ENCODE measurements around the gene CACHD1. TPM values are rescaled to one million over a fixed set of nuclear protein-coding genes. Genes with fewer than 3 reads are reported as not detected.

CACHD1 gene
- total and polyA plus RNA-seq, 2 of the 8 experiments (the other 6 are each of a cell fraction or from before 2014, with no cell fraction given), result 22.2 to 42.5 TPM

- Histone ChIP-seq H4K91ac (replicated peaks; ENCODE audit: insufficient read length, low read length) (no peak overlapping the region), H2BK12ac (ENCODE audit: low read depth, low read length) (no peak overlapping the region), H2BK20ac (ENCODE audit: low read length) (no peak overlapping the region), H4K20me1 (replicated peaks in 1 of 2; ENCODE audit: control insufficient read depth in 1 of 2, insufficient read depth in 2 of 2, low read length in 2 of 2) (peaks cover 6 to 27% of the 10 kb centered on the region in 2 experiments), H3K18ac (ENCODE audit: extremely low read depth, low read length) (no peak overlapping the region), H3K4me1 (replicated peaks in 1 of 4; ENCODE audit: control insufficient read depth in 3 of 4, insufficient read depth in 4 of 4, low read length in 3 of 4) (peaks cover 0 to 17% (median 11%) of the 10 kb centered on the region in 4 experiments; a peak in 6 of 7 replicates), H3K9ac (replicated peaks in 1 of 4; ENCODE audit: extremely low read depth in 1 of 4, low read depth in 3 of 4, low read length in 3 of 4) (no peak overlapping the region), H3K4me2 (ENCODE audit: insufficient read depth in 1 of 2, low read depth in 2 of 2, low read length in 2 of 2) (no peak overlapping the region; a peak in 1 of 4 replicates), H4K5ac (ENCODE audit: insufficient read length, low read depth, low read length) (no peak overlapping the region), H3K79me2 (ENCODE audit: control insufficient read depth in 1 of 2, insufficient read depth in 2 of 2, low read length in 2 of 2) (peaks cover 42 to 97% of the 10 kb centered on the region in 2 experiments), H2AK5ac (ENCODE audit: low read depth, low read length) (0 out of 2 replicates have a peak overlapping the region, but pooled peaks have one; percentile 2), H3K79me1 (ENCODE audit: low read depth, low read length) (peaks cover 10% of the 10 kb centered on the region; the same call in 1 of the 2 replicates), H2AFZ (ENCODE audit: low read length) (no peak overlapping the region), H2BK5ac (ENCODE audit: low read depth, low read length) (no peak overlapping the region), H3K36me3 (ENCODE audit: control insufficient read depth in 2 of 4, insufficient read depth in 4 of 4, low read length in 3 of 4) (no peaks in the 10 kb centered on the region), H3K56ac (replicated peaks; ENCODE audit: insufficient read length, low read depth, low read length) (no peak overlapping the region), H3K9me3 (ENCODE audit: insufficient read depth in 2 of 2, low read depth in 1 of 2, low read length in 1 of 2) (no peaks in the 10 kb centered on the region), H2BK120ac (replicated peaks; ENCODE audit: low read depth, low read length) (peak overlapping the region; percentile 50), H3K4me3 (ENCODE audit: extremely low read depth in 1 of 4, insufficient read depth in 2 of 4, low read depth in 3 of 4, low read length in 4 of 4) (no peak overlapping the region), H3K4ac (replicated peaks; ENCODE audit: insufficient read length, low read depth, low read length) (no peak overlapping the region), H2BK15ac (ENCODE audit: low read length) (no peak overlapping the region), H3K23me2 (ENCODE audit: low read depth, low read length) (no peaks in the 10 kb centered on the region; the same call in 1 of the 2 replicates), H3K27me3 (replicated peaks in 1 of 4; ENCODE audit: control insufficient read depth in 3 of 4, extremely low read depth in 1 of 4, insufficient read depth in 3 of 4, low read length in 3 of 4) (peaks cover 0 to 1% (median 0%) of the 10 kb centered on the region in 4 experiments; a peak in 1 of 7 replicates), H3K23ac (ENCODE audit: insufficient read length) (no peak overlapping the region), H3K14ac (ENCODE audit: insufficient read length) (no peak overlapping the region), H3K27ac (ENCODE audit: low read depth, low read length) (no peak overlapping the region), H4K8ac (ENCODE audit: extremely low read depth, insufficient read depth, low read length) (no peak overlapping the region)
- TF ChIP-seq SIN3A (conservative IDR thresholded peaks at IDR 0.05 in 1 of 2, IDR thresholded peaks at IDR 0.05 in 1 of 2; ENCODE audit: low read depth in 1 of 2, low read length in 2 of 2) (no peak), GTF2F1 (IDR thresholded peaks at IDR 0.05; ENCODE audit: borderline replicate concordance, low read depth, low read length) (no peak), TEAD4 (IDR thresholded peaks at IDR 0.05; ENCODE audit: low read depth, low read length) (no peak), EZH2 (IDR thresholded peaks at IDR 0.05; ENCODE audit: low read depth, low read length, severe bottlenecking) (no peak), CEBPB (IDR thresholded peaks at IDR 0.05; ENCODE audit: low read depth, low read length) (no peak), SIRT6 (IDR thresholded peaks at IDR 0.05; ENCODE audit: low read length) (no peak)
- ChIA-PET POLR2A (ENCODE audit: partially characterized antibody) (interaction anchor here (0.8 kb wide), 1 partner anchor 16 kb away, joined by 3 read pairs; no protein-coding TSS in a partner anchor), CTCF (ENCODE audit: partially characterized antibody) (interaction anchor here (0.6 to 1.4 kb wide), 2 partner anchors 9 to 152 kb away, joined by 3 read pairs; no protein-coding TSS in a partner anchor)
- DNase-seq (ENCODE audit: low read depth in 1 of 2, low spot score in 2 of 2) (no peak), FAIRE-seq (no peak)
- WGBS, 2 experiments (ENCODE audit: extremely low coverage in 1 of 2, insufficient coverage in 1 of 2, insufficient read length in 1 of 2, insufficient replicate concordance in 2 of 2, low coverage in 1 of 2, low lambda C conversion rate in 2 of 2, missing lambda C conversion rate in 1 of 2), result 87% methylated on average over 4 of the region's 4 CpGs; no CpG with 5 or more reads in 1 of the 2 experiments
Observed at GRCh38 chr1:64480999-64481772, 11.3 kb downstream of the CACHD1 start.

Data from H1 (cell line).